HFFc6 (cell line): Measurements from ENCODE around the gene PDE4B. TPM values are rescaled to one million over a fixed set of nuclear protein-coding genes. Genes with fewer than 3 reads are reported as not detected.

ENCODE experiments used
- DNase-seq: peaks from one replicate; pipeline ENCODE4 v3.0.0-alpha.2; 2018
- H3K27ac Mint-ChIP-seq: 2 replicates; pipeline ENCODE4 v1.8.0; 2020; ENCODE audit warnings: mild to moderate bottlenecking, mixed read lengths
- H3K27me3 Mint-ChIP-seq: 2 replicates; pipeline ENCODE4 v1.8.0; 2021; ENCODE audit warnings: mild to moderate bottlenecking, moderate library complexity, mixed read lengths; ENCODE audit not compliant: insufficient read depth
- H3K36me3 Mint-ChIP-seq: 2 replicates; pipeline ENCODE4 v1.8.0; 2021; ENCODE audit warnings: low read depth, mixed read lengths
- H3K4me1 Mint-ChIP-seq: 2 replicates; pipeline ENCODE4 v1.8.0; 2020; ENCODE audit warnings: low read depth, mixed read lengths
- H3K4me3 Mint-ChIP-seq: 2 replicates; pipeline ENCODE4 v1.8.0; 2020; ENCODE audit warnings: mild to moderate bottlenecking, moderate library complexity, mixed read lengths
- H3K9me3 Mint-ChIP-seq: 2 replicates; pipeline ENCODE4 v1.8.0; 2020; ENCODE audit warnings: mild to moderate bottlenecking, mixed read lengths
- total RNA-seq, 6 experiments: library from RNA; stranded (reverse); fragmentation: NEBNext Ultra II Directional; extraction: Animal tissue kit (Norgen Biotek cat#: 25700); gene quantifications; 2 replicates in 1 of 6; 3 replicates in 5 of 6; pipeline ENCODE4 v1.2.3, GENCODE V29; 2021
- TF ChIP-seq, protein P1 (sequence below): fragments of 200-600 bp; sonication (generic); IDR thresholded peaks from 2 replicates; pipeline ENCODE4 v1.5.0; 2021; ENCODE audit warnings: antibody characterized with exemption, mild to moderate bottlenecking

The PDE4B gene
- total RNA-seq, 6 experiments from 2014 or later, result 34.9 to 57.6 (median 42.8) TPM

DNA sequence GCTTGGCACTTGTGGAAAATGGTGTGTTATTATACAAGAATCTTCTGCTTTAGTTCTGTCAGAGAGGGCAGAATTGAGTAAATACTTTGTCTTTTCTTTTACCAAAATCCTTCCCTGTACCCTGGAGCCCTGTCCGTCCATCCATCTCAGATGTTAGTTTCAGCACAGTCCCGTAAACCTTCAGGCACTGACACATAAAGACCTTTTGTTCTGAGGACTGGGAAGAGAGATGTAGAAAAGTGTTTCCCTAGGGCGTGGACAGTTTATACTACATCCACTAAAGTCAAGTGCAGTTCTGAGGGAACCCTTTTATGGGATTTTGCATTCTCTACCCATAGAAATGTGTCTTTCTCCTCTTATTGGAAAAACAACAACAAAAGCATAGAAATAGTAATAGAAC is 162.4 kb downstream of the PDE4B start:
- TF ChIP-seq, protein P1, sequence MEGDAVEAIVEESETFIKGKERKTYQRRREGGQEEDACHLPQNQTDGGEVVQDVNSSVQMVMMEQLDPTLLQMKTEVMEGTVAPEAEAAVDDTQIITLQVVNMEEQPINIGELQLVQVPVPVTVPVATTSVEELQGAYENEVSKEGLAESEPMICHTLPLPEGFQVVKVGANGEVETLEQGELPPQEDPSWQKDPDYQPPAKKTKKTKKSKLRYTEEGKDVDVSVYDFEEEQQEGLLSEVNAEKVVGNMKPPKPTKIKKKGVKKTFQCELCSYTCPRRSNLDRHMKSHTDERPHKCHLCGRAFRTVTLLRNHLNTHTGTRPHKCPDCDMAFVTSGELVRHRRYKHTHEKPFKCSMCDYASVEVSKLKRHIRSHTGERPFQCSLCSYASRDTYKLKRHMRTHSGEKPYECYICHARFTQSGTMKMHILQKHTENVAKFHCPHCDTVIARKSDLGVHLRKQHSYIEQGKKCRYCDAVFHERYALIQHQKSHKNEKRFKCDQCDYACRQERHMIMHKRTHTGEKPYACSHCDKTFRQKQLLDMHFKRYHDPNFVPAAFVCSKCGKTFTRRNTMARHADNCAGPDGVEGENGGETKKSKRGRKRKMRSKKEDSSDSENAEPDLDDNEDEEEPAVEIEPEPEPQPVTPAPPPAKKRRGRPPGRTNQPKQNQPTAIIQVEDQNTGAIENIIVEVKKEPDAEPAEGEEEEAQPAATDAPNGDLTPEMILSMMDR, result no peak
- H3K4me1 Mint-ChIP-seq, result peaks cover 28% of the 10 kb centered on the region

DNA sequence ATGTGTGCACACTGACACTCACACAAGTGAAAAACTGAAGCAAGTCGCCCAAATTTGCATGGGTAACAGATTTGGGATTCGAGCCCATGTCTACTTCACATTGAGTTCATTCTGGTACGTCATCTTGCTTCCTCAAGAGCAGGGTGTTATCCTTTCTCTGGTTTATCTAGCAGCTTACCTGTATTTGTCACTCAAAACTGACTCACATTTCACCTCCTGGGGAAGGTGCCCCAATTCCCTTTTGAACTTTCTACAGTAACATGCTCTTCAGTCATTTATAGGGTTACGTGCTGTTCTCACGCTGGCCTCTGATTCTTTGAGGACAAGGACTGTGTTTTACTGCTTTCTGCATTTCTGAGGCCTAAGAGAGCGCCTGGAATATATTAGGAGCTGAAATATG is 162.8 kb downstream of the PDE4B start:
- DNase-seq, result no peak
- peaks cover 31% of the 10 kb centered on the region for H3K4me1 Mint-ChIP-seq
- TF ChIP-seq, protein P1, result no peak
- no peak overlapping the region for H3K27ac Mint-ChIP-seq
- no peaks in the 10 kb centered on the region for H3K27me3 Mint-ChIP-seq
- H3K4me3 Mint-ChIP-seq, result no peak overlapping the region
- H3K9me3 Mint-ChIP-seq, result no peaks in the 10 kb centered on the region
- H3K36me3 Mint-ChIP-seq, result no peaks in the 10 kb centered on the region

More for the DNA sequence above, 162.4 kb downstream of the PDE4B start:
- H3K36me3 Mint-ChIP-seq, result no peaks in the 10 kb centered on the region
- no peaks in the 10 kb centered on the region for H3K27me3 Mint-ChIP-seq
- no peak overlapping the region for H3K4me3 Mint-ChIP-seq
- no peak for DNase-seq
- H3K27ac Mint-ChIP-seq, result no peak overlapping the region
- H3K9me3 Mint-ChIP-seq, result no peaks in the 10 kb centered on the region

DNA sequence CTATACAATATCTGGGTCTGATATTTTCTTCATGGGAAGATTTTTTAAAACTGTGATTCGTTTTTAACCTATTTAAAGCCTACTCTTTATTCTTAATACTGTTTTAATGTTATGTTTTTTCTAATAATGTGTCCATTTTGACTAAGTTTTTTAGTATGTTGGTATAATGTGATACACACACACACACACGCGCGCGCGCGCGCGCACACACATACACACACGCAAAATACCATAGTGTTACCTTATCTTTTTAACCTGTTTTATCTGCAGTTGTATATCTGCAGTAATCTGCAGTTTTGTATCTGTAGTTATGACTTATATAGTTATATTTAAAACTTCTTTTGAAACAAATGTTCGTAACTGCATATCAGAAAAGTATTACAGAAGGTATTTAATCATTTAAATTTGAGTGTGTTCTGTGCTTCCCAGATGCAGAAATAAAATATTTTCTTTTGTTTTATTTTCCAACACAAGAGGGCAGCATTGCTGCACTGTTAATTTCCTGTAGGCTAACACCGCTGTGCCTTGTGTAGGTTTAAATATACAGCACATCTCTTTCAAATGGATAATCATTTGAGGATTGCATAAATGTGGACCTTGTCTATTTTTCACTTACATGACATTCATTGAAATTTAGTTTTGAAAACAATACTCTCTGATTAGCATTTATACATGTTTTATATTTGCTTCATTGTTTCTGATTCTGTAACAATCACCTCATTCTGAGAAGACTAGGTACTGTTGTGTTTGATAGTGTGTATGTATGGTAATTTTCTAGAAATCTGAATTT is 166.1 kb downstream of the PDE4B start:
- TF ChIP-seq, protein P1, result peak; percentile 94
- peak; percentile 62 for DNase-seq
- no peak overlapping the region for H3K27ac Mint-ChIP-seq
- H3K27me3 Mint-ChIP-seq, result peaks cover 2% of the 10 kb centered on the region; the same call in 1 of the 2 replicates
- no peak overlapping the region for H3K4me3 Mint-ChIP-seq
- H3K9me3 Mint-ChIP-seq, result no peaks in the 10 kb centered on the region
- peaks cover 18% of the 10 kb centered on the region; the same call in 1 of the 2 replicates for H3K4me1 Mint-ChIP-seq
- no peaks in the 10 kb centered on the region for H3K36me3 Mint-ChIP-seq

DNA sequence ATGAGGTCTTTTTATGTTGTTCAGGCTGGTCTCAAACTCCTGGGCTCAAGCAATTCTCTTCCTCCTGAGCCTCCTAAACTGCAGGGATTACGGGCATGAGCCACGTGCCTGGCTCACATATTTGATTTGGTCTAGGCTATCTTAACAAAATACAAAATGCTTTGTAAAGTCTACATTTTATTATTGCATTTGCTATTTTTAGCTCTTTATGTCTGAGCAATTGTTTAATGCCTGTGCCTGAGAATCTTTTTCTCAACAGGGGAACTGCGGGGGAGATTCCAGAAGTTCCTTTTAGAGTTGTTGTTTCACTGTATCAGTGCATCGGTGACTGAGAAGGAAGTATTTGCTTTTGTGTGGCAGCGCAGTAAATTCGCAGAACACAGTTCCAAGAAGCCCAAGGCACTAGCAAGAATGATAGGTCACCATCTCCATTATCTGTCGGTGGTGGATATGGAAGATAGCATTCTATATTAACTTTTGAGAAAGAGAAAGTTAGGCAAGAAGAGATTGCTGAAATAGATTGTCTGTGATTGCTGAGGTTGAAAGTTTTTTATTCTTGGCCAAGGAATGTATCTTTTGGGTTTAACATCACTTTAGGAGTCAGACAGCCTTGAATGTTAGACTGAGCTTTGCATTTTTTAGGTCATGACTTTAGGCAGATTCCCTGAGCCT is 167.3 kb downstream of the PDE4B start:
- Mint-ChIP-seq H3K27ac (no peak overlapping the region), H3K4me1 (peaks cover 16% of the 10 kb centered on the region; the same call in 1 of the 2 replicates), H3K27me3 (peaks cover 2% of the 10 kb centered on the region; the same call in 1 of the 2 replicates), H3K4me3 (no peak overlapping the region), H3K36me3 (no peaks in the 10 kb centered on the region), H3K9me3 (no peaks in the 10 kb centered on the region)
- TF ChIP-seq, protein P1, result no peak
- DNase-seq, result no peak

DNA sequence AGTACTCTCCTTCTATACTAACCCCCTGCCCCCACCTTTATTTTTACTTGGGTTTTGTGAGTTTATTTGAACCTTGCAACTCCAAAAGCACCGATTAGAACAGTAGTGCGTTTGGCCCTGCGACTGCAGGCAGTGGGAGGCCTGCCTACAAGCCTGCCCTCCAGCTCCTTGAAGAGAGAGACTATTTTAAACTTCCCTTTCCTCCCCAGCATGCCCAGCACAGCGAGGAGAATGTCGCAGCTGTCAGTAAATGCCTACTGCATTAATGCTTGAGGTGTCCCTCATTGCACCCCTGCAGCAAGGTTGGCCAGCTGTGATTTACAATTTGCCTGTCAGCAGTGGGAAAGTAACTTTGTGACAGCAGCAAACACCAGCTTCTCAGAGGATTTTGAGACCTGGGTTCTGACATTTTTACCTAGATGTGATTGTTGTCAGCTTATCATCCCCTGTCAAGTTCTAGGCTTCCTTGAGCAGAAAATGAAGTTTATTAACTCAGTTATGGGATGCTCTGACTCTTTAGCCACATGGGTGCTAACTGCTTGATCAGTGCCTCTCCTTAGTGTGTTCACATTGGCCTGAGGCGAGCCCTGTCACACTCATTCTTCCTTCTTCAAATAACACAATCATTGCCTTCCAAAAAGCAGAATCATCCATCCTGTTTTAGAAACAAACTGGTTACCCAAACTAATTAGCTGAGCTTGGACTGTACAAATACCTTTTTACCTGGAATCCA is 170.6 kb downstream of the PDE4B start:
- Mint-ChIP-seq H3K36me3 (no peaks in the 10 kb centered on the region), H3K4me3 (no peak overlapping the region), H3K27me3 (peaks cover 2% of the 10 kb centered on the region; the same call in 1 of the 2 replicates), H3K27ac (no peak overlapping the region), H3K4me1 (peaks cover 11% of the 10 kb centered on the region; the same call in 1 of the 2 replicates), H3K9me3 (no peaks in the 10 kb centered on the region)
- TF ChIP-seq, protein P1, result no peak
- DNase-seq, result no peak
